Measurements from ENCODE around the gene RBM4.

- no peak for TF ChIP-seq EZH2 (IDR thresholded peaks at IDR 0.05; ENCODE audit: insufficient read depth, poor library complexity, severe bottlenecking)
- TF ChIP-seq EZH2phosphoT487 (IDR thresholded peaks at IDR 0.05; ENCODE audit: insufficient read depth, low read depth), result no peak
Measured at GRCh38 chr11:66598993-66599392, 39.5 kb upstream of the RBM4 start.

Data from GM23248 (cell line).